HepG2 (cell line): ENCODE measurements around the gene FCN3. TPM values are rescaled to one million over a fixed set of nuclear protein-coding genes. Genes with fewer than 3 reads are reported as not detected.

Experiments
- CBX5 ChIP-seq: sonication (generic); formaldehyde crosslinking; IDR thresholded peaks from 2 replicates; pipeline ENCODE4 v1.4.0; 2020; ENCODE audit warnings: missing genetic modification reagents, borderline replicate concordance
- CHD4 ChIP-seq: fragments of 200-600 bp; sonication (generic); IDR thresholded peaks from 2 replicates; pipeline ENCODE4 v1.7.0; 2017; ENCODE audit warnings: mild to moderate bottlenecking, low read length, borderline replicate concordance
- CSRNP1 ChIP-seq: sonication (generic); formaldehyde crosslinking; IDR thresholded peaks from 2 replicates; pipeline ENCODE4 v1.8.1; 2023; ENCODE audit warnings: mild to moderate bottlenecking, missing genetic modification reagents
- DR1 ChIP-seq: sonication (generic); formaldehyde crosslinking; IDR thresholded peaks from 2 replicates; pipeline ENCODE4 v1.8.0; 2021; ENCODE audit warnings: mild to moderate bottlenecking, missing genetic modification reagents, inconsistent platforms
- MTF1 ChIP-seq: sonication (generic); formaldehyde crosslinking; IDR thresholded peaks from 2 replicates; pipeline ENCODE4 v1.5.0; 2020; ENCODE audit warnings: missing genetic modification reagents
- NKX3-1 ChIP-seq: sonication (generic); formaldehyde crosslinking; IDR thresholded peaks from 2 replicates; pipeline ENCODE4 v1.5.0; 2020; ENCODE audit warnings: missing genetic modification reagents
- PBX2 ChIP-seq: IDR thresholded peaks from 2 replicates; pipeline ENCODE4 v1.6.1; 2016; ENCODE audit warnings: control low read depth
- PLSCR1 ChIP-seq: sonication (generic); formaldehyde crosslinking; IDR thresholded peaks from 2 replicates; pipeline ENCODE4 v1.5.0; 2020; ENCODE audit warnings: missing genetic modification reagents, mild to moderate bottlenecking, borderline replicate concordance
- PRMT3 ChIP-seq: sonication (generic); formaldehyde crosslinking; IDR thresholded peaks from 2 replicates; pipeline ENCODE4 v1.8.1; 2022; ENCODE audit warnings: low read depth, mild to moderate bottlenecking, moderate library complexity, missing genetic modification reagents, borderline replicate concordance
- SOX5 ChIP-seq: IDR thresholded peaks from 2 replicates; pipeline ENCODE4 v1.6.1; 2016; ENCODE audit warnings: borderline replicate concordance
- STAT5B ChIP-seq: sonication (generic); formaldehyde crosslinking; IDR thresholded peaks from 2 replicates; pipeline ENCODE4 v1.4.0; 2020; ENCODE audit warnings: missing genetic modification reagents
- ZEB1 ChIP-seq: IDR thresholded peaks from 2 replicates; pipeline ENCODE4 v1.6.1; 2012; ENCODE audit warnings: mild to moderate bottlenecking, low read depth, inconsistent platforms; ENCODE audit not compliant: insufficient replicate concordance
- ZNF121 ChIP-seq: sonication (generic); formaldehyde crosslinking; IDR thresholded peaks from 2 replicates; pipeline ENCODE4 v1.5.0; 2020; ENCODE audit warnings: mild to moderate bottlenecking, missing genetic modification reagents
- ZNF557 ChIP-seq: sonication (generic); formaldehyde crosslinking; IDR thresholded peaks from 2 replicates; pipeline ENCODE4 v1.4.0; 2020; ENCODE audit warnings: missing genetic modification reagents
- ZNF569 ChIP-seq: sonication (generic); formaldehyde crosslinking; IDR thresholded peaks from 2 replicates; pipeline ENCODE4 v1.5.0; 2020; ENCODE audit warnings: mild to moderate bottlenecking, missing genetic modification reagents, moderate library complexity, borderline replicate concordance
- ZNF577 ChIP-seq: sonication (generic); formaldehyde crosslinking; IDR thresholded peaks from 2 replicates; pipeline ENCODE4 v1.4.0; 2020; ENCODE audit warnings: mild to moderate bottlenecking, low read depth, missing genetic modification reagents, borderline replicate concordance
- ZNF670 ChIP-seq: sonication (generic); formaldehyde crosslinking; IDR thresholded peaks from 2 replicates; pipeline ENCODE4 v1.8.0; 2022; ENCODE audit warnings: mild to moderate bottlenecking, missing genetic modification reagents, borderline replicate concordance
- ZNF747 ChIP-seq: sonication (generic); formaldehyde crosslinking; IDR thresholded peaks from 2 replicates; pipeline ENCODE4 v1.8.1; 2023; ENCODE audit warnings: missing genetic modification reagents, mild to moderate bottlenecking, borderline replicate concordance
- ZNF879 ChIP-seq: sonication (generic); formaldehyde crosslinking; IDR thresholded peaks from 2 replicates; pipeline ENCODE4 v1.8.1; 2023; ENCODE audit warnings: missing genetic modification reagents
- polyA plus RNA-seq, 8 experiments: library from polyadenylated mRNA; depleted of rRNA in 3 of 8; stranded (reverse) in 7 of 8; unstranded in 1 of 8; fragments of >200 nt; fragmentation: Illumina TruSeq in 4 of 8; extraction: Trizol in 4 of 8; gene quantifications; 2 replicates each; pipeline versions ENCODE4 v1.2.1 to v1.2.3, GENCODE V29; 2011 to 2016; ENCODE audit warnings: low read depth in 4 of 8, missing spikeins in 1 of 8, mixed read lengths in 1 of 8; ENCODE audit not compliant: insufficient read depth in 1 of 8
- total RNA-seq, 5 experiments: library from RNA; depleted of rRNA; stranded (reverse); fragments of >200 nt; fragmentation: Illumina TruSeq; extraction: Trizol; gene quantifications; 2 replicates each; pipeline ENCODE4 v1.2.3, GENCODE V29; 2016; ENCODE audit warnings: low read depth in 1 of 5
- TF ChIP-seq, protein P1 (sequence below): sonication (generic); formaldehyde crosslinking; conservative IDR thresholded peaks from 2 replicates; pipeline ENCODE4 v1.8.1; 2023; ENCODE audit warnings: missing genetic modification reagents
- TF ChIP-seq, protein P2 (sequence below): sonication (generic); formaldehyde crosslinking; IDR thresholded peaks from 2 replicates; pipeline ENCODE4 v1.4.0; 2020; ENCODE audit warnings: missing genetic modification reagents

The FCN3 gene
- total and polyA plus RNA-seq, 2 of the 13 experiments (the other 11 are each of a cell fraction or from before 2014, with no cell fraction given): not detected

DNA sequence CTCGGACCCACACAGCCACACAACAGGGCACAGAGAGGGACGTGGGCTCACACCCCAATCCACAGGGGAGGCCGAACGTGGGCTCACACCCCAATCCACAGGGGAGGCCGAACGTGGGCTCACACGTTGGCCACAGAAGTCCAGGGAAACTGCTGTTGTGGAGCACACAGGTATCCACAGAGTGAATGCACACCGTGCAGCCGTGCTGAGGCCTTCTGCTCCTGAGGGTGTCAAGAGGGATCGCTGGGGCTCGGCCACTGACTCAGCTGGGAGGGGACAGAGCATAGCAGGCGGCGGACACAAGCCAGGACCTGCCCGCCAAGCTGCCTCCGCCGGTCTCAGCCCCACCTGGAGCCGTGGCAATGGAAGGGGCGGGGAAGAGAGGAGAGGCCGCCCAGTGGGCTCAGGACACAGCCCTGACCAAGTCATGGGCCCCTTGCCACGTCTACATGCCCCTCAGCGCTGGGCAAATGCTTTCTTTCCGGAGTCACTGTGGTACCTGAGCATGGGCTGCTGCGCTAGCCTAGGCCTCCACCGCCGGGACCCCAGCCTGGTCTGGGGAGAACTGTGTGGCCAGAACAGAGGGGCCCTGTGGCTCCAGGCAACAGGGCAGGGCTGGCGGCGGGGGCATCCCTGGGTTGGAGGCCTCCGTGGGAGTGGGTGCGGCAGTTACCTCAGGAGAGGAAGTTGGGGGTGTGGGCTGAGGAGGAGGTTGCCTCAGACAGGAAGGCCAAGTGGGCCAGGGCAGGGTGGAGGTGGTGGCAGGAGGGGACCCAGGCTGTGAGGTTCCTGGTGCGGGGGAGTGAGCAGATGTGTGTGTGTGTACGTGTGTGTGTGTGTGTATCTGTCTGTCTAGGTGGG is 31.6 kb downstream of the FCN3 start (continued):
- TF ChIP-seq ZNF569 (CRISPR knock-in tag): no peak
- TF ChIP-seq PLSCR1: no peak
- 0 out of 2 replicates have a peak, but pooled peaks have one; percentile 9 for TF ChIP-seq SOX5 (CRISPR knock-in tag)
- TF ChIP-seq, protein P1, sequence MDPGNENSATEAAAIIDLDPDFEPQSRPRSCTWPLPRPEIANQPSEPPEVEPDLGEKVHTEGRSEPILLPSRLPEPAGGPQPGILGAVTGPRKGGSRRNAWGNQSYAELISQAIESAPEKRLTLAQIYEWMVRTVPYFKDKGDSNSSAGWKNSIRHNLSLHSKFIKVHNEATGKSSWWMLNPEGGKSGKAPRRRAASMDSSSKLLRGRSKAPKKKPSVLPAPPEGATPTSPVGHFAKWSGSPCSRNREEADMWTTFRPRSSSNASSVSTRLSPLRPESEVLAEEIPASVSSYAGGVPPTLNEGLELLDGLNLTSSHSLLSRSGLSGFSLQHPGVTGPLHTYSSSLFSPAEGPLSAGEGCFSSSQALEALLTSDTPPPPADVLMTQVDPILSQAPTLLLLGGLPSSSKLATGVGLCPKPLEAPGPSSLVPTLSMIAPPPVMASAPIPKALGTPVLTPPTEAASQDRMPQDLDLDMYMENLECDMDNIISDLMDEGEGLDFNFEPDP (CRISPR knock-in tag): 0 out of 2 replicates have a peak, but pooled peaks have one; percentile 66
- TF ChIP-seq ZNF747 (CRISPR knock-in tag): peak; percentile 76; the same call in 1 of the 2 replicates
- TF ChIP-seq DR1 (CRISPR knock-in tag): no peak
- TF ChIP-seq ZEB1: no peak
- TF ChIP-seq PRMT3 (CRISPR knock-in tag): no peak
- no peak for TF ChIP-seq CBX5
- no peak for TF ChIP-seq MTF1
- TF ChIP-seq CHD4: no peak
- TF ChIP-seq ZNF557 (CRISPR knock-in tag): 0 out of 2 replicates have a peak, but pooled peaks have one; percentile 55
- 0 out of 2 replicates have a peak, but pooled peaks have one; percentile 72 for TF ChIP-seq STAT5B
- TF ChIP-seq CSRNP1 (CRISPR knock-in tag): peak; percentile 81; the same call in 1 of the 2 replicates
- no peak for TF ChIP-seq ZNF577 (CRISPR knock-in tag)
- TF ChIP-seq ZNF121 (CRISPR knock-in tag): no peak
- TF ChIP-seq, protein P2, sequence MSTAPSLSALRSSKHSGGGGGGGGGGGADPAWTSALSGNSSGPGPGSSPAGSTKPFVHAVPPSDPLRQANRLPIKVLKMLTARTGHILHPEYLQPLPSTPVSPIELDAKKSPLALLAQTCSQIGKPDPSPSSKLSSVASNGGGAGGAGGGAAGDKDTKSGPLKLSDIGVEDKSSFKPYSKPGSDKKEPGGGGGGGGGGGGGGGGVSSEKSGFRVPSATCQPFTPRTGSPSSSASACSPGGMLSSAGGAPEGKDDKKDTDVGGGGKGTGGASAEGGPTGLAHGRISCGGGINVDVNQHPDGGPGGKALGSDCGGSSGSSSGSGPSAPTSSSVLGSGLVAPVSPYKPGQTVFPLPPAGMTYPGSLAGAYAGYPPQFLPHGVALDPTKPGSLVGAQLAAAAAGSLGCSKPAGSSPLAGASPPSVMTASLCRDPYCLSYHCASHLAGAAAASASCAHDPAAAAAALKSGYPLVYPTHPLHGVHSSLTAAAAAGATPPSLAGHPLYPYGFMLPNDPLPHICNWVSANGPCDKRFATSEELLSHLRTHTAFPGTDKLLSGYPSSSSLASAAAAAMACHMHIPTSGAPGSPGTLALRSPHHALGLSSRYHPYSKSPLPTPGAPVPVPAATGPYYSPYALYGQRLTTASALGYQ: no peak
- no peak for TF ChIP-seq PBX2 (CRISPR knock-in tag)
- no peak for TF ChIP-seq ZNF670 (CRISPR knock-in tag)
- TF ChIP-seq NKX3-1 (CRISPR knock-in tag): no peak
- no peak for TF ChIP-seq ZNF879 (CRISPR knock-in tag)
